ENCODE measurements around the gene KAZALD1.
A peak's percentile ranks its signal among the peaks of the same experiment; 100 is the strongest.
"Not testable (repeated sequence)": the region's sequence is repeated elsewhere in the genome, so short reads cannot be mapped to it uniquely, and the experiment has no call there.

The KAZALD1 gene

GRCh38 chr10:101030496-101031127 is 31.2 kb upstream of the KAZALD1 start:
- no peak for DNase-seq

- DNase-seq = peak; percentile 86
These were observed 30.5 kb upstream of the KAZALD1 start, which contains the start of the genes PDZD7 and SFXN3 for GRCh38 chr10:101031128-101031795. Gene PDZD7, minus strand, starts transcription at chr10:101031129. Its CDS starts 910 bp downstream, at chr10:101030219. Gene SFXN3, plus strand, starts transcription at chr10:101031234. Its CDS starts 3,461 bp downstream, at chr10:101034695.

- peak; percentile 63 for DNase-seq
These were observed 29.8 kb upstream of the KAZALD1 start for GRCh38 chr10:101031796-101032636.

DNA sequence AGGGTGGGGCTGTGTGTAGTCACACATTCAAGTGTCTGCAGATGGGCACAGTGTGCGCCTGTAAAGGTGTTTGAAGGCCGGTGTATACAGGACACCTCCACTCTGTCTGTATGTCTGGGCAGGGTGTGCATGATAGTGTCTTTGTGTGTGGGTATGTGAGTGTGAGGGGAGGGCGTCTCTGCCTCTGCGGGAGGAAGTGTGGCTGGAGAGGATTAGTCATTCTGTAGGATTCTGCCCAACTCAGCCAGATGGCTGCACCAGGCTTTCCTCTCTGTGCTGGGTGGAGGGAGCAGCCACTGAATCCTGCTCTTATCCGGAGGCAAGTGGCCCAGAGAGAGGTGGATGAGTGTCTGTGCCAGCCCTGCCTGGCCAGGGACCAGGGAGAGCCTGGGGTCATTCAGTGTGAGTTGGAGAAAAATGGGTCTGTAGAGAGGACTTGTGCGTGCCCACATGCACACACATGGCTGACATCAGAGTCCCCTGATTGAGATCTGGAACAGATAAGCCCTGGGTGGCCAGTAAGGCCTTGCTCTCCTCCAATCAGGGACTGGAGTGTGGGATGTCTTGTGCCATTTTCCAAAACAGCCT is 29.1 kb upstream of the KAZALD1 start:
- peak; percentile 92 for DNase-seq

DNA sequence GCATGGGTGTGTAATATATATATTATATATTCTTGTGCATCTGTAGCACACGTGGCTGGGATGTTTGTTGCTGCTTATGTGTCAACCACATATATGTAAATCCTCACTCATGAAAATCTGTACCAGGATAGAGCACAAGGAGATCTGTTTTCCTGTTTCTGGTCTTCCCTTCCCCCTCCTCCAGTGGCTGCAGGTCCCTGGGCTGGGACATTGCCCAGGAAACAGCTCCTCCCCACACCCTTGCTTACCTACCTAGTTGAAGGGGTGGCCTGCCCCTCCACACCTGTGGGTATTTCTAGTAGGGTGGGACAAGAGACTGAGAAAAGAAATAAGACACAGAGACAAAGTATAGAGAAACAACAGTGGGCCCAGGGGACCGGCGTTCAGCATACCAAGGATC is 28.5 kb upstream of the KAZALD1 start:
- DNase-seq = no peak

GRCh38 chr10:101034404-101034803 is 27.4 kb upstream of the KAZALD1 start:
- DNase-seq = not testable (repeated sequence)

GRCh38 chr10:101035314-101035713 is 26.5 kb upstream of the KAZALD1 start:
- no peak for DNase-seq

GRCh38 chr10:101035916-101036702 is 25.7 kb upstream of the KAZALD1 start:
- DNase-seq = no peak

DNA sequence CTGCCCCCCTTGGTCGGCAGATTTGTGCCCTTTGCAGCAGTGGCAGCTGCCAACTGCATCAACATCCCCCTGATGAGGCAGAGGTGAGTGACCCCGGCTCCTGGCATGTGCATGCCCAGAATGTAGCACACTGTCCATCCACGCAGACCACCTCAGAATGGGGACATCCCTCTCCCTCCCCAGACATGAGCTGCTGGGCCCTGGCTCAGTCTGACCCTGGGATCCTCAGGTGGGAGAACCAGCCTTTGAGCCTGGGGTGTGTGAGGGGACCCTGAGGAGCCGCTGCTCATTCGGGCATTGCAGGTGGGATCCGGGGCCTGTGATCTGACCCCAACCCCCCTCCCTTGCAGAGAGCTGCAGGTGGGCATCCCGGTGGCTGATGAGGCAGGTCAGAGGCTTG is 25.1 kb upstream of the KAZALD1 start:
- DNase-seq = no peak

DNA sequence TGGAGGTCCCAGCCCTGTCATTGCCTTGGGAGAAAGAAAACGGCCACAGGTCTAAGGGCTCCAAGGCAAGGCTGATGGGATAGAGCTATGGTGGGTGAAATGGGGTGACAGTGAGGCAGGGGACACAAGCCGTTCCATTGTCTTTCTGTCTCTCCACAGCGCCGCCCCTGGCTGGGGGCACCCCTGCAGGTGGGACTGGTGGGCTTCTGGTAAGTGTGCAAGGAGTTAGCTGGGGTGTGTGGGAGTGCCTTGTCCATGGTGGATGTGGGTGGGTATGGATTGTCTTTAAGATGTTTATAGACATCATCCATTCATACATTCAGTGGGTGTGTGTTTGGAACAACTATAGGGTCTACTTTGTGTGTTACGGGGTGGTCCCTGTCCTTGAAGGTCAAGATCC is 23.3 kb upstream of the KAZALD1 start:
- no peak for DNase-seq

- DNase-seq = no peak
These were observed 21.7 kb upstream of the KAZALD1 start for GRCh38 chr10:101040061-101040460.

GRCh38 chr10:101040851-101041250 is 20.9 kb upstream of the KAZALD1 start:
- DNase-seq = no peak

DNA sequence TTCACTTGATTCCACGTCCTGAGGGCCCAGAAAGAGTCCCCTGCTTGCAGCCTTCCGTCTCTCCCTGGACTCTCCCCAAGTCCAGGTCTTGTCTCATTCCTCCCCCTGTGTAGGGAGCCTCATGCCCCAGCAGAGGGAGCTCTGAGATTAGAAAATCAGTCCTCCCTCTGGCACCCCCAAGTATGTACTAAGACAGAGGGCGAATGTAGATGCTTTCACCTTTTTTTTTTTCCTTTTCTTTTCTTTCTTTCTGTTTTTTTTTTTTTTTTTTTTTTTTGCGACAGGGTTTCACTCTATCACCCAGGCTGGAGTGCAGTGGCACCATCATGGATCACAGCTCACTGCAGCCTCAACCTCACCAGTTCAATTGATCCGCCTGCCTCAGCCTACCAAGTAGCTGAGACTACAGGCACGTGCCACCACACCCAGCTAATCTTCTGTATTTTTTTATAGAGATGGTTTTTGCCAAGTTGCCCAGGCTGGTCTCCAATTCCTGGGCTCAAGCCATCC is 20.5 kb upstream of the KAZALD1 start:
- DNase-seq = peak; percentile 57

DNA sequence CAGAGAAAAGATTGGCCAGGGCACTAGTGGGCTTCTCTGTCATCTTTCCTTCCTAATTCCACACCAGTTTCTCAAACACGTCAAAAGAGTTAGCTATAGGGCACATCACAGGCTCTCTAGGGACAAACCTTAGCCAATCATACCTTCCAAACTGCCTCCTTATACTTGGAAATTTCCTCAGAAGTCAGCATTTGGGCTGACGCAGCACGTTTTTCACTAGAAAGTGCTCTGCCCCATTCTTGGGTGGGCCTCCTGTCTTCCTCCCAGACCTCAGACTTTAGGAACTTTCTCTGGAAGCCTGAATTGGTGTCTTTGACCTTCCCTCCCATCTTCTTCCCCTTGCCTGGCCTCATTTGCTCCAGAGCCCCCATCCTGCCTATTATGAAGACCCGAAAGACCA is 19.7 kb upstream of the KAZALD1 start:
- DNase-seq = no peak

- peak; percentile 98 for DNase-seq
These were observed 19.0 kb upstream of the KAZALD1 start for GRCh38 chr10:101042667-101043362.

DNA sequence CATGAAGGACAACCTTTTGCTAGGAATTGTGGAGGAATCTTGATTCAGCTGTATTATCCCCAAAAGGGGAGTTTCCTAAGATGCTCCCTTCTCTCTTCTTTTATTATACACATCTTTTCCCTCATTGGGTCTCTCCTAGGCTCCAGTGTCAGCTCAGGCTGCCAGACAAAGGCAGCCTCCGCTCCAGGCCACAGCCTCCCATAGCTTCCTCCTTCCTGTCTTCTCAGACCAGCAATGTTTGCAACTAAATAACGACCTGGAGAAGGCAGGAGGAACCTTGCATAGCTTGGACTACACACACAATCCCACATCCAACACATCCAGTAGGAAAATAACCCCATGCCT is 18.5 kb upstream of the KAZALD1 start:
- no peak for DNase-seq

DNA sequence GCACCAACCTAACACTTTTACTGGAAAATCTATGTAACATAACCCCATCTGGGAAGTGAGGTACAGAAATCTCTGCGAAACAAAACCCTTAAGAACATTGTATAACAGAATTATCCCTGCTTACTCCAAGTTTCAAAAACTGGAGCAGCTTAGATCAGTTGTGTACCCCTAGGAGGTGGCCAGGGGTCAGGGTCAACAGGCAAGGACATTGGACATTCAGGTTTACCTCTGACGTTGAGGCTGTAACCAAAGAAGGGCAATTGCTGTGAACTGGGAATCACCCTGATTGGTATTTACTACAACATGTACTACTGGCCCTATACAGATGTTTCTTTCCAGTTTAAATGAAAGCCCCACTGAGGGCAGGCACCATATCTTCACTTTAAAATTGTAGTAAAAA is 17.7 kb upstream of the KAZALD1 start:
- no peak for DNase-seq

- DNase-seq = no peak
These were observed 15.2 kb upstream of the KAZALD1 start for GRCh38 chr10:101046332-101047238.

DNA sequence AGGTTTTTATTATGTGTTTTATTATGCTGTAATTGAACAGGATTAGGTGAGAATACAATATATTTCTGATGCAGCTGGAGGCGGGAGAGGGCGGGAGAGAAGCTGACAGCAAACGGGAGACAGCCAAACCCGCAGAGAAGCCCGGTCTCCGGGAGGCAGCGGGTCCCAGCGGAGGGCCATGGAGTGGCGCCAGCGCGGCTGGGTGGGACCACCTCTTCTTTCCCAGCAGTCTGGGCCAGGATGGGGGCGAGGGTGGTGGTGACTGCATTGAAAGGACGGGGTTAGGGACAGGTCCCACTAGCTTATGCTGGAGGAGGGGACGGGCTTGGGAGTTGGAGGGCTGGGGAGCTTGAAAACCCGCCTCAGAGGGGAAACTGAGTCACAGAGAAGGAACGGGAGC is 14.5 kb upstream of the KAZALD1 start:
- DNase-seq = no peak

Data from NCI-H226 (cell line).